Amniotic stem cell (primary cell): Measurements from ENCODE around the gene NTMT2.

Experiments used
- DNase-seq: peaks from one replicate; lab custom pipeline; 2025; lab: John Stamatoyannopoulos, UW

NTMT2 gene

GRCh38 chr1:170210142-170210541 lies 64.4 kb downstream of the NTMT2 start:
- DNase-seq, result no peak

- no peak for DNase-seq
Measured at GRCh38 chr1:170213596-170213995, 67.8 kb downstream of the NTMT2 start.

- no peak for DNase-seq
Measured at GRCh38 chr1:170214117-170215032, 68.6 kb downstream of the NTMT2 start.

- DNase-seq, result no peak
Measured at GRCh38 chr1:170215072-170215885, 69.5 kb downstream of the NTMT2 start.

- DNase-seq, result no peak
Measured at GRCh38 chr1:170217517-170218256, 71.9 kb downstream of the NTMT2 start.

GRCh38 chr1:170218257-170218650 lies 72.5 kb downstream of the NTMT2 start:
- DNase-seq, result no peak
